Effector memory CD4-positive, alpha-beta T cell (primary cell): ENCODE results near the gene XPOT.

Experiments
- DNase-seq, 3 donors: peaks; one replicate each; pipeline ENCODE4 v3.0.0-alpha.2; 2020
- H3K27ac ChIP-seq: 2 replicates; pipeline ENCODE4 v1.7.0; 2013; ENCODE audit warnings: mild to moderate bottlenecking, low read length, moderate library complexity; ENCODE audit not compliant: insufficient read depth, poor library complexity, severe bottlenecking
- H3K27me3 ChIP-seq: replicated peaks from 2 replicates; pipeline ENCODE4 v1.7.0; 2013; ENCODE audit warnings: mild to moderate bottlenecking, low read length; ENCODE audit not compliant: insufficient read depth, control insufficient read depth, poor library complexity, severe bottlenecking
- H3K36me3 ChIP-seq: 2 replicates; pipeline ENCODE4 v1.7.0; 2013; ENCODE audit warnings: mild to moderate bottlenecking, low read length, moderate library complexity; ENCODE audit not compliant: control insufficient read depth, insufficient read depth
- H3K4me1 ChIP-seq: 2 replicates; pipeline ENCODE4 v1.7.0; 2013; ENCODE audit warnings: low read length, mild to moderate bottlenecking; ENCODE audit not compliant: control insufficient read depth, insufficient read depth, poor library complexity, severe bottlenecking
- H3K4me3 ChIP-seq: 2 replicates; pipeline ENCODE4 v1.7.0; 2013; ENCODE audit warnings: low read length, low read depth, mild to moderate bottlenecking; ENCODE audit not compliant: insufficient read depth, poor library complexity, severe bottlenecking
- H3K9me3 ChIP-seq: 2 replicates; pipeline ENCODE4 v1.7.0; 2013; ENCODE audit warnings: mild to moderate bottlenecking, low read length, moderate library complexity; ENCODE audit not compliant: control insufficient read depth

XPOT gene

GRCh38 chr12:64450711-64451486, 46.7 kb downstream of the XPOT start:
- H3K27ac ChIP-seq, result peak overlapping the region; percentile 91
- H3K36me3 ChIP-seq, result no peaks in the 10 kb centered on the region
- peaks cover 16% of the 10 kb centered on the region for H3K4me1 ChIP-seq
- no peak for DNase-seq
- H3K9me3 ChIP-seq, result no peaks in the 10 kb centered on the region
- H3K27me3 ChIP-seq, result no peaks in the 10 kb centered on the region
- H3K4me3 ChIP-seq, result peak overlapping the region; percentile 94

GRCh38 chr12:64451687-64452558, 47.7 kb downstream of the XPOT start, which contains the start of gene TBK1:
Gene TBK1, plus strand, starts transcription at chr12:64452120. Its CDS starts 3,751 bp downstream, at chr12:64455871.
- H3K36me3 ChIP-seq, result no peaks in the 10 kb centered on the region
- peaks cover 23% of the 10 kb centered on the region for H3K4me1 ChIP-seq
- peak; percentile 36 to 66 (median 41) for DNase-seq
- no peaks in the 10 kb centered on the region for H3K9me3 ChIP-seq
- H3K27ac ChIP-seq, result peak within 1 kb of the TSS; percentile 91
- H3K27me3 ChIP-seq, result no peaks in the 10 kb centered on the region
- H3K4me3 ChIP-seq, result peak within 1 kb of the TSS; percentile 94

- peak overlapping the region; percentile 94 for H3K4me3 ChIP-seq
- H3K4me1 ChIP-seq, result peaks cover 31% of the 10 kb centered on the region
- no peaks in the 10 kb centered on the region for H3K27me3 ChIP-seq
- H3K9me3 ChIP-seq, result no peaks in the 10 kb centered on the region
- H3K27ac ChIP-seq, result peak overlapping the region; percentile 91
- H3K36me3 ChIP-seq, result no peaks in the 10 kb centered on the region
- DNase-seq, result no peak
Measured at GRCh38 chr12:64452559-64453329, 48.6 kb downstream of the XPOT start.

- H3K36me3 ChIP-seq, result no peaks in the 10 kb centered on the region
- H3K9me3 ChIP-seq, result no peaks in the 10 kb centered on the region
- no peak for DNase-seq
- no peak overlapping the region for H3K4me3 ChIP-seq
- no peak overlapping the region for H3K27ac ChIP-seq
- no peaks in the 10 kb centered on the region for H3K27me3 ChIP-seq
- H3K4me1 ChIP-seq, result peaks cover 37% of the 10 kb centered on the region
Measured at GRCh38 chr12:64455506-64455905, 51.3 kb downstream of the XPOT start.

- DNase-seq, result no peak
- Histone ChIP-seq H3K4me3 (no peak overlapping the region), H3K36me3 (no peaks in the 10 kb centered on the region), H3K9me3 (no peaks in the 10 kb centered on the region), H3K27ac (no peak overlapping the region), H3K27me3 (no peaks in the 10 kb centered on the region), H3K4me1 (peaks cover 34% of the 10 kb centered on the region)
Measured at GRCh38 chr12:64456119-64456518, 51.9 kb downstream of the XPOT start.

GRCh38 chr12:64457032-64457431, 52.8 kb downstream of the XPOT start:
- Histone ChIP-seq H3K4me1 (peaks cover 27% of the 10 kb centered on the region), H3K4me3 (no peak overlapping the region), H3K9me3 (no peaks in the 10 kb centered on the region), H3K27ac (peak overlapping the region; percentile 47), H3K27me3 (no peaks in the 10 kb centered on the region), H3K36me3 (no peaks in the 10 kb centered on the region)
- DNase-seq, result peak in 2 of 3 donors; percentile 3 to 14

GRCh38 chr12:64457466-64457865, 53.3 kb downstream of the XPOT start:
- Histone ChIP-seq H3K4me3 (no peak overlapping the region), H3K36me3 (no peaks in the 10 kb centered on the region), H3K9me3 (no peaks in the 10 kb centered on the region), H3K27ac (peak overlapping the region; percentile 47), H3K4me1 (peaks cover 27% of the 10 kb centered on the region), H3K27me3 (no peaks in the 10 kb centered on the region)
- no peak for DNase-seq

GRCh38 chr12:64457923-64458322, 53.7 kb downstream of the XPOT start:
- H3K27ac ChIP-seq, result peak overlapping the region; percentile 47
- peaks cover 27% of the 10 kb centered on the region for H3K4me1 ChIP-seq
- H3K9me3 ChIP-seq, result no peaks in the 10 kb centered on the region
- no peak overlapping the region for H3K4me3 ChIP-seq
- no peaks in the 10 kb centered on the region for H3K36me3 ChIP-seq
- no peaks in the 10 kb centered on the region for H3K27me3 ChIP-seq
- DNase-seq, result no peak

GRCh38 chr12:64459394-64459891, 55.3 kb downstream of the XPOT start:
- Histone ChIP-seq H3K36me3 (peaks cover 2% of the 10 kb centered on the region), H3K4me3 (peak overlapping the region; percentile 40), H3K27ac (peak overlapping the region; percentile 64), H3K27me3 (no peaks in the 10 kb centered on the region), H3K4me1 (peaks cover 22% of the 10 kb centered on the region), H3K9me3 (no peaks in the 10 kb centered on the region)
- DNase-seq, result peak in 1 of 3 donors; percentile 12
